Endothelial cell (in vitro differentiated cells): ENCODE data around the gene S100A14. TPM values are rescaled to one million over a fixed set of nuclear protein-coding genes. Genes with fewer than 3 reads are reported as not detected.

Source experiments
- DNase-seq: peaks from one replicate; pipeline ENCODE4 v3.0.0; 2021; ENCODE audit warnings: low spot score
- H3K27ac Mint-ChIP-seq: one replicate; pipeline ENCODE4 v1.8.0; 2021; ENCODE audit warnings: mixed read lengths, inconsistent platforms; ENCODE audit not compliant: unreplicated experiment
- H3K27me3 Mint-ChIP-seq: one replicate; pipeline ENCODE4 v1.8.0; 2021; ENCODE audit warnings: mild to moderate bottlenecking, moderate library complexity, mixed read lengths, inconsistent platforms; ENCODE audit not compliant: unreplicated experiment
- H3K36me3 Mint-ChIP-seq: one replicate; pipeline ENCODE4 v1.8.0; 2021; ENCODE audit warnings: mild to moderate bottlenecking, low read depth, mixed read lengths, inconsistent platforms; ENCODE audit not compliant: unreplicated experiment
- H3K4me1 Mint-ChIP-seq: one replicate; pipeline ENCODE4 v1.8.0; 2021; ENCODE audit warnings: mild to moderate bottlenecking, mixed read lengths, inconsistent platforms; ENCODE audit not compliant: unreplicated experiment
- H3K4me3 Mint-ChIP-seq: one replicate; pipeline ENCODE4 v1.8.0; 2021; ENCODE audit warnings: mild to moderate bottlenecking, mixed read lengths, inconsistent platforms; ENCODE audit not compliant: unreplicated experiment
- H3K9me3 Mint-ChIP-seq: one replicate; pipeline ENCODE4 v1.8.0; 2021; ENCODE audit warnings: mixed read lengths, inconsistent platforms; ENCODE audit not compliant: unreplicated experiment
- CTCF ChIP-seq: fragments of 200-600 bp; sonication (generic); IDR thresholded peaks from one replicate; pipeline ENCODE4 v1.5.0; 2021; ENCODE audit warnings: antibody characterized with exemption; ENCODE audit not compliant: unreplicated experiment
- total RNA-seq: library from RNA; stranded (reverse); fragmentation: NEBNext Ultra II Directional; extraction: Animal tissue kit (Norgen Biotek cat#: 25700); gene quantifications from one replicate; pipeline ENCODE4 v1.2.1, GENCODE V29; 2021; ENCODE audit not compliant: unreplicated experiment

S100A14 gene
- total RNA-seq, 1 donor from 2014 or later: not detected

DNA sequence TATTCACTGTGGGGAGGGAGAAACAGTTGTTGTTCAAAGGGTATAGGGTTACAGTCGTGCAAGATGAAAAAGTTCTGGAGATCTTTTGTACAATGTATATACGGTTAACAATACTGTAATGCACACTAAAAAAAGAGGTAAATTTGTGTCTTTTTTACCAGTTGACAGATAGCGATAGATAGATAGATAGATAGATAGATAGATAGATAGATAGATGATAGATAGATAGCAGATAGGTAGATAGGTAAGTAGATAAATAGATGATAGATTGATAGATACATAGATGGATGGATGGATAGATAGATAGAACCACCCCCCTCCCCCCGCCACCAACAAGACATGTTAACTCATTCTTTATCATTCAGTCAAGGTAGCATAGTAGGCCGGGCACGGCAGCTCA, 13.4 kb downstream of the S100A14 start:
- DNase-seq: no peak
- no peaks in the 10 kb centered on the region for H3K9me3 Mint-ChIP-seq
- H3K4me1 Mint-ChIP-seq: peaks cover 21% of the 10 kb centered on the region
- no peak overlapping the region for H3K27ac Mint-ChIP-seq
- TF ChIP-seq CTCF: no peak
- peaks cover under 1% of the 10 kb centered on the region for H3K27me3 Mint-ChIP-seq
- H3K4me3 Mint-ChIP-seq: no peak overlapping the region
- H3K36me3 Mint-ChIP-seq: peaks cover 6% of the 10 kb centered on the region

GRCh38 chr1:153599847-153600246, 16.3 kb downstream of the S100A14 start:
- Mint-ChIP-seq H3K36me3 (no peaks in the 10 kb centered on the region), H3K4me3 (no peak overlapping the region), H3K27me3 (peaks cover 5% of the 10 kb centered on the region), H3K4me1 (peaks cover 8% of the 10 kb centered on the region), H3K27ac (no peak overlapping the region), H3K9me3 (no peaks in the 10 kb centered on the region)
- TF ChIP-seq CTCF: no peak
- DNase-seq: no peak

- H3K27ac Mint-ChIP-seq: peak overlapping the region; percentile 89
Observed at GRCh38 chr1:153598309-153599172, 17.6 kb downstream of the S100A14 start.

DNA sequence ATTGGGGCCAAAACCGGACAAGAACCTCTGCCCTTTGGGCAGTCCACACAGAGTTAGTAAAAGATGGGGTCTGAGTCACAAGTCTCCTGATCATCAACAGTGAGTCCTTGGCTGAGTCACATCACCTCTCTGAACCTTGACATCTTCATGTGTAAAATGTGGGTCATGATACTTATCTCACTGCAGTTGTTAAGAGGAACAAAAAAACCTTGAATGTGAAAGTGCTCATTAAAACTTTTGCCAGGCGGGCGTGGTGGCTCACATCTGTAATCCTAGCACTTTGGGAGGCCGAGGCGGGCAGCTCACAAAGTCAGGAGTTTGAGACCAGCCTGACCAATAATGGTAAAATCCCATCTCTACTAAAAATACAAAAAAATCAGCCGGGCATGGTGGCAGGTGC, 18.9 kb downstream of the S100A14 start:
- TF ChIP-seq CTCF: no peak
- Mint-ChIP-seq H3K27ac (no peak overlapping the region), H3K27me3 (peaks cover 9% of the 10 kb centered on the region), H3K4me1 (peaks cover 8% of the 10 kb centered on the region), H3K4me3 (no peak overlapping the region), H3K36me3 (no peaks in the 10 kb centered on the region), H3K9me3 (no peaks in the 10 kb centered on the region)
- DNase-seq: no peak

More at GRCh38 chr1:153598309-153599172, 17.6 kb downstream of the S100A14 start:
- H3K27me3 Mint-ChIP-seq: peaks cover 5% of the 10 kb centered on the region
- no peak for TF ChIP-seq CTCF
- no peaks in the 10 kb centered on the region for H3K9me3 Mint-ChIP-seq
- peak; percentile 20 for DNase-seq
- H3K4me1 Mint-ChIP-seq: peaks cover 8% of the 10 kb centered on the region
- no peak overlapping the region for H3K4me3 Mint-ChIP-seq
- no peaks in the 10 kb centered on the region for H3K36me3 Mint-ChIP-seq

DNA sequence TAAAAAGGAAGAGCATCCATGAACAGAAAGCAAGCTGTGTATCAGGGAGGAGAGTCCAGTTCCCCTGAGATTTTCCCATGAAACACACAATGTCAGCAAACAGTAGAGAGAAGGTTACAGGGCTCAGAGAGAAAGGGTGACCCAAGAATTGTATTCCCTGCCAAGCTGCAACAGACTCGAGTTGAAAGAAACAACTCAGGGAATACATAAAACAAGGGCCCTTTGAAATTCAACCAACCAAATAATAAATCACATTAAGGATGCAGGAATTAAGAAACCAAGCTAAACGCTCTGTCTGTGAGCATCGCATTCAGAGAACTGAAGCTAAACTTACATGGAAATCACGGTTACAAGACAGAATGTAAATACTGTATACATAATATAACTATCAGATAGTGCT, 23.4 kb downstream of the S100A14 start:
- no peaks in the 10 kb centered on the region for H3K4me1 Mint-ChIP-seq
- no peak for DNase-seq
- peaks cover 9% of the 10 kb centered on the region for H3K27me3 Mint-ChIP-seq
- TF ChIP-seq CTCF: no peak
- H3K36me3 Mint-ChIP-seq: no peaks in the 10 kb centered on the region
- no peaks in the 10 kb centered on the region for H3K9me3 Mint-ChIP-seq
- H3K4me3 Mint-ChIP-seq: no peak overlapping the region
- no peak overlapping the region for H3K27ac Mint-ChIP-seq
